ENCODE data around the gene PRG2.
"Not testable (repeated sequence)": the region's sequence is repeated elsewhere in the genome, so short reads cannot be mapped to it uniquely, and the experiment has no call there.

PRG2 gene

DNA sequence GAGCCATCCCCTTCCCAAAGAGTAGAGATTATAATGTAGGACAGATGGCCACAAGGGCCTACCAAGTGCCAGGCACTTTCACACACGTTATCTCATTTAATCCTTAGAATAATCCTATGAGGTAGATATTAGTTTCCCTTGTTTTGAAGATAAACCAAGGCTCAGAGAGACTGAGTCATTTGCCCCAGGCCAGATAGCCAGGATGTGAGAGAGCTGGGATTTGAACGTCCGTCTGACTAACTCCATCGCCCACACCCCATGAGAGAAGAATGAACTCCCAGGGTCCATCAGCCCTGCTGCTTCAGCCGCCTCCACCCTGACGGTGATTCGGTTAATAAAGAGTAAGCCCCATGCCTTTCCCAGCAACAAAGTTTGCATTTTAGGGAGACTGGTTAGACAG is 20.2 kb downstream of the PRG2 start:
- no peak for DNase-seq (ENCODE audit: extremely low read depth in 1 of 2, low read depth in 1 of 2)

DNA sequence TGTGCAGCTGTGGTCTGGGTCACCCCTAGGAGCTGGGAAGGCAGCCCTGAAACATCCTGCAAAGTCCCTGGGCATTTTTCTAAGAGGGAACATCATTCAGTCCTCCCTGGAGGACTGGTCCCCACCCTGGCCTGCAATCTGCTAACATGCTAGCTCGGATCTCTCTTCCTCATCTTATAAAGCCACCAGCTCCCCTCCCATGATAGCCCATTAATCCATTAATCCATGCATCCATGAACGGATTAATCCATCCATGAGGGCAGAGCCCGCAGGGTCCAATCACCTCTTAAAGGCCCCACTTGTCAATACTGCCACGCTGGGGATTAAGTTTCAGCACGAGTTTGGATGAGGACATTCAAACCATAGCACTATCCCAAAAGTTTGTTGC is 21.6 kb downstream of the PRG2 start:
- no peak for DNase-seq (ENCODE audit: extremely low read depth in 1 of 2, low read depth in 1 of 2)

DNA sequence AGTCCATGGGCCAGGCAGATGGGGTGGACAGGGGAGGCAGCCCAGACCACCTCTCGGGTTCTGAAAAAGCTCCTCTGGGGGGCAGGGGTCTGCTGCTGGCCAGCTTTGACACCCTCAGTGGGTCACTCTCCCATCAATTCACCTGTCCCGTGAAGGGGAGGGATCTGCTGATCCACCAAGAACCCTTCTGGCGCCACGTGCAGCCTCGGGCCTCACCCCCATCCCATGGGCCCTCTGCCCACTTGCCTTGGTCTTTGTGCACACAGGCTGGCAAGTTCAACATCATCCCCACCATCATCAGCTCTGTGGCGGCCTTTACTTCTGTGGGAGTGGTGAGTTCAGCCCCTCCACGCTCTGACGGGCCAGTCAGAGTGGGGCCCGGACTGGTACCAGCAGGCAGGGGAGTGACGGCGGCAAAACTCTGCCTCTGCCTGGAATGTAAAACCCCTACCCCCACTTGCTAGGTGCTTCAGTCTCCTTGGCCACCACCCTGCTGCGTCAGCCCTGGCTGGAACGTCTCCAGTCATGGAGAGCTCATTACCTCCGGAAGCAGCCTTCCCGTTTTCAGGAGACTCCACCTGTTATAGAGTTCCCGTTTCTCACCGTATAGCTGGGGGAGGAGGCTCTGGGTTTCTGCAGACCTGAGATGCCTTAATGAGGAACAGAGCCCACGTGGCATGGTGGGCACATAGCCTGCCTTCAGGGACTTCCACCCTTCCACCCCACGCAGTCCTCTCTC is 22.2 kb downstream of the PRG2 start:
- DNase-seq (ENCODE audit: extremely low read depth in 1 of 2, low read depth in 1 of 2), result no peak

DNA sequence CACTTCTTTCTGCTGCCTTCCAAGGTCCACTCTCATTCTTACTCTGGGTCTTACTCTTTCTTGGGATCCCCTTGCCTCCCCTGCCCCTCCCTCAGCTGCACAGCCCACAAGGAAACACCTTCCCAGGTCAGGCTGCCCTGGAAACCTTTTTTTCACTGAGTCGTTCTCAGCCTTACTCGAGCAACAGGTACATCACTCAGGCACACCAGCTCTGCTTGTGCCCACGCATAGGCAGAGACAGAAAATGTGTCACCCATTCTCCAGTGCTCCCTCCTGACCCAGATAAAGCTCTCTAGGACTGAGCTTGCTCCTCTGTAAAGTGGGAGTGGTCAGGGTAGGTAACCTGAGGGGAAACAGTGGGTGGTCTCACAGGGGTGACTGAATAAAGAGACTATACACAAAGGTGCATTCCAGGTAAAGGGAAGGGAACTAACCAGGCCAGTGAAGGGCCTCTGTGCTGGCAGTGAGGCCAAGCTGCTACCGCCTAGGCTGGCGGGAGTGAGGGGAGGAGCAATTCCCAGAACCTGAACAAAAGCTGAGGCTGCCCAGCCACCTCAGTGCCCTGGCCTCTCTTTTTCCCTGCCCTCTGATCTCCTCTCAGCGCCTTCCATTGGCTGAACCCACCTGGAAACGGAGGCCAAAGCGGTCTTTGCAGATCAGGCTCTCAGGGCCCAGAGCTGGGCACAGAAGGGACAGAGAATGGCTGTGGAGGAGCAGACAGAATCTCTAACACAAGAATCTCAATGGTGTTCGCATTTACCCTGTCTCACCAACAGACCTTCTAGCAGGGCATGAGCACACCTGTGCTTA is 25.4 kb downstream of the PRG2 start:
- DNase-seq (ENCODE audit: extremely low read depth in 1 of 2, low read depth in 1 of 2), result no peak

DNA sequence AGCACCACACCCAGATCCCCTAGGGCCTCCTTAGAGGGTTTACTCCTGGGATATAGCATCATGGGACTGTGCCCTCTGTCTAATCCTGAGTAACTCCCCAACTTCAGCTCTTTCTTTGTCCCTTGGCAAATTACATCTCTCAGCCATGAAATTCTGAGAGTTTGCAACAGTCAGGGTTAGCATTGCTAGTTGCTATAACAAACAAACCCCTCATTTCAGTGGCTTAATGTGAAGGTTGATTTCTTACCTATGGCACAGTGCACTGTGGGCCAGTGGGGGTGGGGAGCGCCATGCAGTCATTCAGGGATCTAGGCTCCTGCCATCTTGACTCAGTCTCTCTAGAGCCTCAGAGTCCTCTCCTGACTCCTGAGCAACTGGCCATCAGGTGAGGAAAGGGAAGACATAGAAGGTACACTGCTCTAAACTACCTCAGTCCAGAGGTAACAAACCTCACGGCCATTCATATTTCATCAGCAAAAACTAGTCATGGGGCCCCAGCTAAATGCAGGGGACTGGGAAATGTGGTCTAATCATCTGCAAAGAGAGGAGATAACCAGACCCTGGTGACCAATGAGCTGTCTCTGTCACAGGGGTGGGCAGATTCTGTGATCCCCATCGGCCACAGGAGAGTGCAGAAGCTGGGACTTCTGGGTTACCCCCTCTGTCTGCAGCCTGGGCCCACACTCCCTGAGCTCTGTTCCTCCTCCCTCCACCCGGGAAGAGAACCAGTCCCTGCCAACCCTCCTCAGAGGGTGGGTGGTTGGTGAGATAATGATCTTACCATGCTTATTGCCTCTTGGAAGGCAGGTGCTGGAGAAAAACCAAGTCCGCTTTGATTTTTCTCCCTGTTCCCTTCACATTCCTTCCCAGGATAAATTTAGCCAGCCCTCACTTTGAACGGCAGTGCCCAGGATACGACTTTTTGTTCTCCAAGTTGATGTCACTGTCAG is 27.0 kb downstream of the PRG2 start:
- DNase-seq (ENCODE audit: extremely low read depth in 1 of 2, low read depth in 1 of 2), result no peak

DNA sequence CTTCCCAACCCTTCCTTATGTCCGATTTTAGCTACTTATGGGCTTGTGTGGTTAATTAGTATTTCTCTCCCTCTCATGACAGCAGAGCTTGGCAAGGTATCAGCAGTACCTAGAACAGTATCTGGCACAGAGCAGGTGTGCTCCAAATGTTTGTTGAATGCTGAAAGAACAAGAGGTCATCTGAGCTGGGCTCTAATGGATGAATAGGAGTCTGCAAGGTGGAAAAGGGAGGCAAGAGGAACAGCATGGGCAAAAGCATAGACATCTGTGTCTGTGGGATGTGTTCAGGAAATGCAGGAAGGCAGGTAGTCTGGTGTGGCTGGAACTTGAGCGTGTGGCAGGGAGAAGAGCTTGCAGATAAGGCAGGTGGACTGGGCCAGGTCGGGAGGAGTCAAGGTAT is 28.5 kb downstream of the PRG2 start:
- DNase-seq (ENCODE audit: extremely low read depth in 1 of 2, low read depth in 1 of 2), result no peak

- DNase-seq (ENCODE audit: extremely low read depth in 1 of 2, low read depth in 1 of 2), result not testable (repeated sequence)
Measured at GRCh38 chr11:57361420-57361819, 29.0 kb downstream of the PRG2 start.

DNA sequence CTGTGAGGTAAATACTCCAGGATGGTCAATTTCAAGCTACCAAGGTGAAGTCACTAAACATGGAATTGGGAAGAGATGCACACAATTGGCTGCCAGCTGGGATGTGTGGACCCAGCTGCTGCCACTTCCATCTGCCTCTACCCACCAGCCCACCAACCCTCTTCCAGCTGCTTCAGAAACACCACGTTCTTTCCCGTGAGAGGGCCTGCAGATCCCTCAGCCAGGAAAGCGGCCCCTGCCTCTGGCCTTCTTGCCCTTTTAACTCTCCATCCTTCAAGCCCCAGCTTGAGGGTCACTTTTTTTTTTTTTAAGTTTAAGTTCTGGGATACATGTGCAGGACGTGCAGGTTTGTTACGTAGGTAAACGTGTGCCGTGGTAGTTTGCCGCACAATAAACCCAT is 29.5 kb downstream of the PRG2 start:
- DNase-seq (ENCODE audit: extremely low read depth in 1 of 2, low read depth in 1 of 2), result no peak

DNA sequence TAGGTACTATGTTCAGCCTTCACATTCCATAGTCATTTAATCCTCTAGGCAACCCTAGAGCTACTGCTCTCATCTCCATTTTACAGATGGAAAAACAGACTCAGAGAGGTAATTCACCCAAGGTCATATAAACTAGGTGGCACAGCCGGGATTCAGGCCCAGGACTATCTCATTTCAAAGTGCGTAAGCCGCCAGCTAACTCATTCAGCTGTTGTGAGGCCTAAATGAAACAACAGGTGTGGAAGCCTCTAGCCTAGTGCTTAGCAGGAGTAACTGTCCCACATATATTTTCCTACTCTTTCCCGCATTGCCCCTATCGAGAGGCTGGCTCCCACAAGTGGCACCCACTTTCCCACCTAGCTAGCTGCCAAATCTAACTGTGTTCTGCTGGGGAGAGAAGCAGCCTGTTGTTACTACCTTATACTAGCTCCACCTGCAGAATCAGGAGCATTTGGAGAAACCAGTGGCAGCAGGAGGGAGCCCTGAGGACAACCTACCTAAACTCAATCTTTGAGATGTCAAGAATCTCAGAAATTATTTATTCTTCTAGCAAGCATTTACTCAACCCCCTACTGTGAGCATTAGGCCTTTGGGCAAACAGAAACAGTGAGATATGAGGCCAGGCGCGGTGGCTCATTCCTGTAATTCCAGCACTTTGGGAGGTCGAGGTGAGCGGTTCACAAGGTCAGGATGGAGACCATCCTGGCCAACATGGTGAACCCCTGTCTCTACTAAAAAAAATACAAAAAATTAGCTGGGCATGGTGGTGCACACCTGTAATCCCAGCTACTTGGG is 30.4 kb downstream of the PRG2 start:
- no peak for DNase-seq (ENCODE audit: extremely low read depth in 1 of 2, low read depth in 1 of 2)

- DNase-seq (ENCODE audit: extremely low read depth in 1 of 2, low read depth in 1 of 2), result no peak
Measured at GRCh38 chr11:57359396-57359795, 31.1 kb downstream of the PRG2 start.

DNA sequence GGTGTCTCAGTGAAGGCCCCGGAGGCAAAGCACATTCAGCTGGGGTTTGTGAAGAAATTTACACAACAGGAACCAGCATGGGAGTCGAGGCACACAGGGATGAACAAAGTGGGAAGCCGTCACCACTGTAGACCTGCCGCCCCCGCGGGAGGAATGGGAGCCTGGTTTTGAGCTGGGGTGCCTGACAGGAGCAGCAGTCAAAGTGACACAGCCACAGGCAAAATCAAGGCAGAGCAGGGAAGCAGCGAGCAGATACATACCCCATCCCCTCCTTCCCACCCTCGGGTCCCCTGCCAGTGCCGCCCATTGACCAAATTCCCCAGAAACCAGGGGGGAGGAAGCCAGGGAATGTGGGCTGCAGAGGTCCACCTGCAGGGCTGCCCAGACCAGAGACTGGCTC is 31.5 kb downstream of the PRG2 start:
- no peak for DNase-seq (ENCODE audit: extremely low read depth in 1 of 2, low read depth in 1 of 2)

DNA sequence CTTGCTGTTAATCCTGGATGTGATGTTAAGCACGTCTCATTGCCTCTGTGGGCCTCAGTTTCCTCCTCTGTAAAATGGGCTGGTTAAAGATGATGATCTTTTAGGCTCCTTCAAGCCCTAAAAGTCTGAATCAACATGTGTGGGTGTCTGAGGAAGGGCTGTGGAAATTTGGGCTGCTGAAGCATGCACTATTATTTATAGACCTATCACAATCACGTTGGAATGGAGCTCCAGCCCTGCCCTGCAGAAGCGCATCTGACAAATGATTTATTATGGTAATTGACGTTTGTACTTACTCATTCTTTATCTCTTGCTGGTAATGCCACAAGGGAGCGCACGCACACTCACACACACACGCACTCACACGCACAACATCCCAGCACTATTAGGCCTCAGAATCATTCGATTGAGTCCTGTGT is 31.9 kb downstream of the PRG2 start:
- no peak for DNase-seq (ENCODE audit: extremely low read depth in 1 of 2, low read depth in 1 of 2)

- DNase-seq (ENCODE audit: extremely low read depth in 1 of 2, low read depth in 1 of 2), result no peak
Measured at GRCh38 chr11:57357856-57358255, 32.6 kb downstream of the PRG2 start.

DNA sequence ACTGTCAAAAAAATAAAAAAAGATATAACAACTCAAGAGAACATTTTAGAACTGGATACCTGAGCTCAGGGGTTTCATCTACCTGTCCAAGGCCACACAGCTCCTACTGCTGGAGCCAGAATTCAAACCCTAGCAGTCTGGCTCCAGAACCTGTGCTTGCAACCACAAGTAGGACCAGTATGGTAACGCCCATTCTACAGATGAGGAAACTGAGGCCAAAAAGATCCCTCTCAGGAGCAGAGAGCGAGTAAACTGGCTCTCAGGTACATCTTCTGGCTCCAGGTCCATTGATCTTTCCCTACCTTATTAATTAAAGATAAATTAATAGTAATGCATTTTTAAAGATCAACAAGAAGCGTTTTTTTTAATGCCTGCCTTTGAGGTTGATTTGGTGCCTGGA is 33.1 kb downstream of the PRG2 start:
- DNase-seq (ENCODE audit: extremely low read depth in 1 of 2, low read depth in 1 of 2), result no peak

DNA sequence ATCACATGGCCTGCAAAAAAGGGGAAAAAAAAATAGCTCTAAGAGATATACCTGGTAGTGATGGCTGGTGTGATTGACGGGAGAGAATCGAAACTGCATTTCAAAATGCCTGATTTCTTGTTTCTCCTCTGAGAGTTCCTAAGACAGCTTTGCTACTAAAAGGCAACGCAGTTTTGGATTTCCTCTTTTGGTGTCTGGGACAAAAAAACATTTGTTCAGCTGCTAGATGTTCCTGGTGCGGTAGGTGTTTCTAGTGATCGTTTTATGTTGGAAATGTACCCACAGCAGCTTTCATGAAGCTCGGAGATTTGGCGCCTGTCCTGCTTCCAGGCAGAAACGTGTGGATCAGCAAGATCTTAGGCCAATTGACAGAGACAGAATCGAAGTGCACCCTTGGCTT is 34.2 kb downstream of the PRG2 start:
- no peak for DNase-seq (ENCODE audit: extremely low read depth in 1 of 2, low read depth in 1 of 2)

DNA sequence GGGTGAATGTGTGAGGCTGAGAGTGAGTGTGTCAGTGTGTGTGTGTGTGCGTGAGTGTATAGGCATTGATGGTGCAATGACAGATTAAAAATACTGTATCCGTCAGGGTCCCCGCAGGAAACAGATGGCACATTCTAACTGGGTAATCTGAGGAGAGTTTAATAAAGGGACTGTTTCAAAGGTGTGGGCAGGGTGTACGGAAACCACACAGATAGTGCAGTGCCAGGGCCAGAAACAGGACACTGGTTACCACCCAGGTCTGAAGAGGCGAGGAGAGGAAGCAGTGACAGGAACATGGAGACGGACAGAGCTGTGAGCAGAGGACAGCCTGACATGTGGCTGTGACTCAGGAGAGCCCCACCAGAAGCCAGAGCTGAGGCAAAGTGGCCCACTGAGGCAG is 35.8 kb downstream of the PRG2 start:
- DNase-seq (ENCODE audit: extremely low read depth in 1 of 2, low read depth in 1 of 2), result no peak

- no peak for DNase-seq (ENCODE audit: extremely low read depth in 1 of 2, low read depth in 1 of 2)
Measured at GRCh38 chr11:57353852-57354251, 36.6 kb downstream of the PRG2 start.

- DNase-seq (ENCODE audit: extremely low read depth in 1 of 2, low read depth in 1 of 2), result no peak
Measured at GRCh38 chr11:57353446-57353845, 37.0 kb downstream of the PRG2 start.

DNA sequence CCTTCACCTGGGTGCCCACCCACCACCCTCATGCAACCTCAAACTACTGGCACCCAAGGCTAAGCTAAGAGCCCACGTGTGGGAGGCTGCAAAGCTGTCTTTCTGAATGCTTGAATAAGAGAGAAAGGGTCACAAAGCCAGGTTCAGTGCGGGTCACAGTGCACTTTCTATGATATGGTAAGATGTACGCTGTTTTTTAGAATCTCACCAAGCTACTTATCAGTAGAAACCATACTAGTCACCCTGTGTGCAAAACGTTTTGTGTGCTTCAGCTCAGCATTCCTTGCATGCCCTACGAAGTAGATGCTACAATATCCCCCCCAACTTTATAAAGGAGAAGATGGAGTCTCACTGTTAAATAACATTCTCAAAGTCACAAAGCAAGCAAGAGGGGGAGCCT is 37.4 kb downstream of the PRG2 start:
- DNase-seq (ENCODE audit: extremely low read depth in 1 of 2, low read depth in 1 of 2), result no peak

DNA sequence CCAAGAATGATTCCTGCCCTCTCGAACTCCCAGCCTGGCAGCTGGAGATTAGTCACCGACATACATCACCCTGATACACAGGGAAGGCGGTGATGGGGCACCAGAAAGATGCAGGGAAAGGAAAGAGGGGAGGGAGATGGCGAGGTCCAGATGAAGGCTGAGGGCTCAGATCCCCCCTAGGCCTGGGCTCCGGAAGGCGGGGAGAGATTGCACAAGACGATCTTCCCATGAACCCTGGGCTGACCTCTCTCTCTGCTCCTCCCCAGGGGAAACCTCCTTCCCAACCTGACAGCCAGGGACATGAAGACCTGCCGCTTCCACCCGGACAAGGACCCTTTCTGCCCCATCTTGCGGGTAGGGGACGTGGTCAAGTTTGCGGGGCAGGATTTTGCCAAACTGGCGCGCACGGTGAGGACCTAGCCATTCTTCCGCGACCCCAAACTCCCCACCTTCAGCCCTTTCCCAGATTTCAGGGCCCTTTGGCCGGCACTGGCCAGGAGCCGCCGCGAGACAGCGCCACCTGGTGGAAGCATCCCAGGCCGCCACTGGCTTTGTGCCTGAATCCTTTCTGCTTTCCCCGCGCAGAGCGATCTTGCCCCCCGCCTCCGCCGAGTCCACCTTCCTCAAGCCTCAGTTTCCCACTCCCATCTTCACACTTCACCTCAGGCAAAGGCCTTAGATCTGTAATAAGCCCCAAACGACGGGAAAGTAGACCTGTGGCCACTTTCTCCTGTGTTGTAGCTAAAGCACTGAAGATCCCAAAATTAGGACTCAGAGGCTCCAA is 40.8 kb downstream of the PRG2 start:
- DNase-seq (ENCODE audit: extremely low read depth in 1 of 2, low read depth in 1 of 2), result peak in 1 of 2 donors; percentile 42

Measured in stimulated activated CD8-positive, alpha-beta memory T cell treated with anti-CD3 and anti-CD28 coated beads, Interleukin-7, amount 100 ng/mL, for 48 hours (primary cell).